ENCODE data around the gene CORO2B. TPM values are rescaled to one million over a fixed set of nuclear protein-coding genes. Genes with fewer than 3 reads are reported as not detected.

CORO2B gene
- total and polyA plus RNA-seq, 2 of the 4 experiments (the other 2 are of a cell fraction): 9.3 to 39.3 TPM

DNA sequence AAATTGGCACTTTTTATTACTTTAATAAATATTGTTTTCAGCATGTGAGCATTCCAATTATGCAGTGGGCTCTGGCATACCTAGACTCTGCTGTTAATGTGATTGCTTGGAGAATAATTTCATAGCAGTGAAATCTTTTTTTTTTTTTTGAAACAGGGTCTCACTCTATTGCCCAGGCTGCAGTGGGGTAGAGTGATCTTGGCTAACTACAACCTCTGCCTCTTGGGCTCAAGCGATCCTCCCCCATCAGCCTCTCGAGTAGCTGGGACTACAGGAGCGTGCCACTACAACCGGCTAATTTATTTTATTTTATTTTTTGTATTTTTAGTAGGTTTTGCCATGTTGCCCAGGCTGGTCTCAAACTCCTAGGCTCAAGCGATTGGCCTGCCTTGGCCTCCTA lies 14.6 kb upstream of the CORO2B start:
- no peak overlapping the region for H2AK9ac ChIP-seq (replicated peaks; ENCODE audit: low read depth, low read length, poor library complexity)
- H3K4me1 ChIP-seq (ENCODE audit: control insufficient read depth, insufficient read depth, low read length): no peaks in the 10 kb centered on the region
- no peak overlapping the region for H4K5ac ChIP-seq (ENCODE audit: low read depth, low read length)
- in situ Hi-C loops (cut with MboI; ENCODE audit: low sequenced_read_pairs): no loop called here
- H2AK5ac ChIP-seq (ENCODE audit: low read depth, low read length): no peak overlapping the region
- H2AFZ ChIP-seq (replicated peaks; ENCODE audit: low read length, poor library complexity): no peak overlapping the region
- ATAC-seq (ENCODE audit: low read depth) (no peak), DNase-seq (no peak)
- H2BK20ac ChIP-seq (ENCODE audit: low read depth, low read length): no peak overlapping the region
- no peaks in the 10 kb centered on the region for H4K20me1 ChIP-seq (ENCODE audit: insufficient read depth, low read length)
- H3K9ac ChIP-seq (ENCODE audit: low read depth, low read length): no peak overlapping the region
- TF ChIP-seq RAD21 (IDR thresholded peaks at IDR 0.05; ENCODE audit: low read length) (no peak), NFE2L2 (IDR thresholded peaks at IDR 0.05; ENCODE audit: low read depth, low read length) (no peak)
- H2BK120ac ChIP-seq (ENCODE audit: low read depth, low read length): no peak overlapping the region
- CTCF ChIA-PET: interaction anchor here (1.4 kb wide), 1 partner anchor 110 kb away, joined by 6 read pairs; no protein-coding TSS in a partner anchor
- no peak overlapping the region for H4K8ac ChIP-seq (ENCODE audit: low read depth in 2 of 2, low read length in 2 of 2)
- no peaks in the 10 kb centered on the region for H3K9me3 ChIP-seq (ENCODE audit: control insufficient read depth, insufficient read depth, low read length)
- no TSS peak for BruUV-seq (replicated peaks)
- H2BK5ac ChIP-seq (ENCODE audit: low read depth, low read length, poor library complexity, severe bottlenecking): no peak overlapping the region
- no peak overlapping the region for H3K4me3 ChIP-seq (ENCODE audit: insufficient read depth, low read depth, low read length)
- no peak overlapping the region for H3K23ac ChIP-seq (ENCODE audit: low read depth, low read length)
- no peak overlapping the region for H3K56ac ChIP-seq (ENCODE audit: extremely low read depth, insufficient read depth, low read length)
- H3K4ac ChIP-seq (ENCODE audit: low read depth, low read length): no peak overlapping the region
- dilution Hi-C loops (cut with HindIII; ENCODE audit: low sequenced_read_pairs, unreplicated experiment): no loop called here
- H3K4me2 ChIP-seq (ENCODE audit: low read depth, low read length): no peak overlapping the region
- H3K9me1 ChIP-seq (ENCODE audit: insufficient read depth, low read length): no peaks in the 10 kb centered on the region
- H4K91ac ChIP-seq (ENCODE audit: insufficient read depth, low read depth, low read length): no peak overlapping the region
- POLR2A ChIA-PET (ENCODE audit: unreplicated experiment): no interaction called here
- H3K18ac ChIP-seq (ENCODE audit: low read depth, low read length): no peak overlapping the region
- no peaks in the 10 kb centered on the region for H3K36me3 ChIP-seq (ENCODE audit: control insufficient read depth, insufficient read depth, low read length)
- H3K27me3 ChIP-seq (ENCODE audit: control insufficient read depth, insufficient read depth, low read length): peaks cover 10% of the 10 kb centered on the region
- intact Hi-C loops (cut with micrococcal nuclease): no loop called here
- H3K27ac ChIP-seq (ENCODE audit: insufficient read depth, low read length): no peak overlapping the region
- H2BK15ac ChIP-seq (ENCODE audit: low read depth, low read length): no peak overlapping the region
- H3K79me1 ChIP-seq (ENCODE audit: low read depth in 1 of 2, low read length in 2 of 2): no peaks in the 10 kb centered on the region
- H3K14ac ChIP-seq (replicated peaks; ENCODE audit: low read depth, low read length): no peak overlapping the region
- no CpG with 5 or more reads among the region's 5 CpGs for WGBS, 2 experiments (ENCODE audit: extremely low coverage in 2 of 2, insufficient read length in 1 of 2)
